ENCODE results near the gene SHROOM4. TPM values are rescaled to one million over a fixed set of nuclear protein-coding genes. Genes with fewer than 3 reads are reported as not detected.

The SHROOM4 gene
- polyA plus RNA-seq, 1 donor from 2014 or later: not detected

DNA sequence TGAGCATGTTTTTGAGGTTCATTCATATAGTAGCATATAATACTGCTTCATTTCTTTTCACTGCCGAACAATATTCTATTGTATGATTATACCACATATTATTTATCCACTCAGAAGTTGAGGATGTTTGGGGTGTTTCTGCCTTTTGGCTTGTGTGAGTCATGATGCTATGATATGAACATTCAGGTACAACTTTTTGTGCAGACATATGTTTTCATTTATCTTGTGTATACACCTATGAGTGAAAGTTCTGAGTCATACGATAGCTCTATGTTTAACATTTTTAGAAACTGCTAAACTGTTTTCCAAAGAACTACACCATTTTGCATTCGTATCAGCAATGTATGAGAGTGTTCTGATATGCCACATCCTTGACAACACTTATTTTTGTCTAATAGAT lies 57.7 kb downstream of the SHROOM4 start:
- H3K27me3 Mint-ChIP-seq: no peaks in the 10 kb centered on the region
- no peak overlapping the region for H3K4me3 Mint-ChIP-seq
- H3K27ac Mint-ChIP-seq: no peak overlapping the region
- H3K9me3 Mint-ChIP-seq: no peaks in the 10 kb centered on the region
- H3K36me3 Mint-ChIP-seq: peaks cover 1% of the 10 kb centered on the region
- H3K4me1 Mint-ChIP-seq: no peaks in the 10 kb centered on the region

DNA sequence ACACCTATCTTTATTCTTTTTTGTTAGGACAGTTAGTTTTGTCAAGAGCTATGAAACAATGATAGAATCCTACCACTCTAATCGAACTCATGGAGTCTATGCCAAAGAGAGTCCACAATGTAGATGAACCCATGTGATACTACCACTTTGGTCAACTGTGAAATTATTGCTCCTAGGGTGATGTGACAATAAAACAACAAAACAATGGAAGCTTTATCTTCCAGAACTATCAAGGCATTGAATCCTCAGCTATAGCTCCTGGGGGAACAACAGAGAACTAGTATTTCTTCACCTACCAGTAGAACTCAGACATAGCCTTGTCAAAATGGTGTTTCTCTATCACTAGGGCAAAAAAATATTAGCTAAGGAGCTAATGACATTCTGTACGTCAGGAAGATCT lies 62.9 kb downstream of the SHROOM4 start:
- H3K9me3 Mint-ChIP-seq: no peaks in the 10 kb centered on the region
- peaks cover 1% of the 10 kb centered on the region for H3K36me3 Mint-ChIP-seq
- no peak overlapping the region for H3K27ac Mint-ChIP-seq
- peaks cover 2% of the 10 kb centered on the region for H3K27me3 Mint-ChIP-seq
- no peaks in the 10 kb centered on the region for H3K4me1 Mint-ChIP-seq
- no peak overlapping the region for H3K4me3 Mint-ChIP-seq

DNA sequence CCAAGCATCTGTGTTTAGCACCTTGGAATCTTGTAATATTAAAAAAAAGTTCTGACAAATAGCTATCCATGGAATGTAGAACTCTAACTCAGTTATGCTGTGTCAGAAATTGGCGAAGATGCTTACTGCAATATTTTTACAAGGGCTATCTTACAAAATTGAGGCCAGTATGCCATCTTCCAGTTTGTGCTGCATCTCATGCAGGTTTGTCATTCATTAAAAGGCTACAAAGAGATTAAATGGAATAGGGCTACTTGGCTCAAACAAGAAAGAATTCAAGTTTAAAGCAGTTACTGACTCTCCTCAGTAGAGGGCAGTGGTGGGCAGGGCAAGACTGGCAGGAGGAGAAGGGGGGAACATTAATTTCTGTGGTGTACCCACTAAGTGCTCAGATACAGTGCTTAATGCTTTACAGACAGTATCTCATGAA lies 66.5 kb downstream of the SHROOM4 start:
- Mint-ChIP-seq H3K36me3 (no peaks in the 10 kb centered on the region), H3K4me3 (no peak overlapping the region), H3K4me1 (no peaks in the 10 kb centered on the region), H3K27me3 (peaks cover 4% of the 10 kb centered on the region), H3K27ac (no peak overlapping the region), H3K9me3 (peaks cover 0 to 4% (median 0%) of the 10 kb centered on the region in 3 donors)

DNA sequence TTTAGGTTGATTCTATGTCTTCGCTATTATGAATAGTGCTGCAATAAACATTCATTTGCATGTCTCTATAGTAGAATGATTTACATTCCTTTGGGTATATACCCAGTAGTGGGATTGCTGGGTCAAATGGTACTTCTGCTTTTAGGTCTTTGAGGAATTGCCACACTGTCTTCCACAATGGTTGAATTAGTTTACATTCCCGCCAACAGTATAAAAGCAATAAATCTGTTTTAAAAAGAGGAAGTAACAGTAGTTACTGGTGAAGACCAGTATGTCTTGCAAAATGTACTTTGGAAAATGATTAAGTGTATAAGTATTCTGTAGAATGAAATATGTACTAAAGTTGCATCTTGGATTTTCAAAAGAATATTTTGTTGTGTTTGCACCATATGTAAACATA lies 77.3 kb downstream of the SHROOM4 start:
- no peaks in the 10 kb centered on the region for H3K36me3 Mint-ChIP-seq
- H3K27me3 Mint-ChIP-seq: peaks cover 5% of the 10 kb centered on the region
- no peaks in the 10 kb centered on the region for H3K4me1 Mint-ChIP-seq
- H3K9me3 Mint-ChIP-seq: peaks cover 0 to 2% (median 0%) of the 10 kb centered on the region in 3 donors
- no peak overlapping the region for H3K27ac Mint-ChIP-seq
- H3K4me3 Mint-ChIP-seq: no peak overlapping the region

DNA sequence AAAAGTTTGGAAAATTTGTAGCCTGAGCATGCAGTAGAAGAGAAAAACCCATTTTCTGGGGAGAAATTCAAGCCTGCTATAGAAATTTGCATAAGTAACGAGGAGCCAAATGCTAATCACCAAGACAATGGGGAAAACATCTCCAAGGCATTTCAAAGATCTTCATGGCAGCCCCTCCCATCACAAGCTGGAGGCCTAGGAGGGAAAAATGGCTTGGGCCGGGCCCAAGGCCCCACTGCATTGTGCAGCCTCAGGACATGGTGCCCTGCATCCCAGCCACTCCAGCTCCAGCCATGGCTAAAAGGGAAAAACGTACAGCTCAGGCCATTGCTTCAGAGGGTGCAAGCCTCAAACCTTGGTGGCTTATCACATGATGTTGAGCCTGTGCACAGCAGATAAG lies 87.7 kb downstream of the SHROOM4 start:
- peaks cover 0 to 2% (median 0%) of the 10 kb centered on the region in 3 donors for H3K9me3 Mint-ChIP-seq
- peaks cover 12% of the 10 kb centered on the region for H3K27me3 Mint-ChIP-seq
- no peak overlapping the region for H3K27ac Mint-ChIP-seq
- H3K4me1 Mint-ChIP-seq: peaks cover 0 to 1% (median 0%) of the 10 kb centered on the region in 3 donors
- no peak overlapping the region for H3K4me3 Mint-ChIP-seq
- H3K36me3 Mint-ChIP-seq: no peaks in the 10 kb centered on the region

DNA sequence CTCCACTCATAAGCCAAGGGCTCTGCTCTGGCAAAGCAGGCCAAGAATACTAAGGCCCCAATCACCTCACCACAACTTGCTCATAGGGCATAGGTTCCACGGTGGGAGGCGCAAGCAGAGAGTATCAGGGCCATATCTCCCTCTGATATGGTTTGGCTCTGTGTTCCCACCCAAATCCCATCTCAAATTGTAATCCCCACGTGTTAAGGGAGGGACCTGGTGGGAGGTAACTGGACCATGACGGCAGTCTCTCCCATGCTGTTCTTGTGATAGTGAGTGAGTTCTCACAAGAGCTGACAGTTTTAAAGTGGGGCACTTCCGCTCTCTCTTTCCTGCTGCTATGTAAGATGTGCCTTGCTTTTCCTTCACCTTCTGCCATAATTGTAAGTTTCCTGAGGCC lies 88.7 kb downstream of the SHROOM4 start:
- H3K27me3 Mint-ChIP-seq: peaks cover 12% of the 10 kb centered on the region
- no peaks in the 10 kb centered on the region for H3K36me3 Mint-ChIP-seq
- no peak overlapping the region for H3K4me3 Mint-ChIP-seq
- H3K4me1 Mint-ChIP-seq: peaks cover 0 to 1% (median 0%) of the 10 kb centered on the region in 3 donors
- peaks cover 0 to 2% (median 0%) of the 10 kb centered on the region in 3 donors for H3K9me3 Mint-ChIP-seq
- H3K27ac Mint-ChIP-seq: no peak overlapping the region

DNA sequence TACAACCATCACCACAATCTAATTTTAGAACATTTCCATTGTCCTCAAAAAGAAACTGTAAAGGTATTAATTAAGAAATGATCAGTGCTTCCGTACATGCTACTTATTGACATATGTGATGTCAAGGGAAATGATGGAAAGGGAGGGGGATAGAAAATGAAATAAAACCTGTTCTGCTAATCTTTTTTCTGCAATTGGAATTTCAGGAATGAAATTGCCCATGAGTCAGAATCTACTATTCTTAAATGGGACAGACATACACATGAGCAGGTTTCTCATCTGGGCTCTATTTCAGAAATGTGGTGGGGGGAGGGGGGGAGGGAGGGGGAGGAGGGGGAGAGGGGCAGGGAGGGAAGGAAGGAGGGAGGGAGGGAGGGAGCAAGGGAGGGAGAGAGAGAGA lies 91.0 kb downstream of the SHROOM4 start:
- H3K9me3 Mint-ChIP-seq: peaks cover 0 to 2% (median 0%) of the 10 kb centered on the region in 3 donors
- no peaks in the 10 kb centered on the region for H3K36me3 Mint-ChIP-seq
- peaks cover 8% of the 10 kb centered on the region for H3K27me3 Mint-ChIP-seq
- no peak overlapping the region for H3K4me3 Mint-ChIP-seq
- H3K4me1 Mint-ChIP-seq: peaks cover 0 to 1% (median 0%) of the 10 kb centered on the region in 3 donors
- H3K27ac Mint-ChIP-seq: no peak overlapping the region

DNA sequence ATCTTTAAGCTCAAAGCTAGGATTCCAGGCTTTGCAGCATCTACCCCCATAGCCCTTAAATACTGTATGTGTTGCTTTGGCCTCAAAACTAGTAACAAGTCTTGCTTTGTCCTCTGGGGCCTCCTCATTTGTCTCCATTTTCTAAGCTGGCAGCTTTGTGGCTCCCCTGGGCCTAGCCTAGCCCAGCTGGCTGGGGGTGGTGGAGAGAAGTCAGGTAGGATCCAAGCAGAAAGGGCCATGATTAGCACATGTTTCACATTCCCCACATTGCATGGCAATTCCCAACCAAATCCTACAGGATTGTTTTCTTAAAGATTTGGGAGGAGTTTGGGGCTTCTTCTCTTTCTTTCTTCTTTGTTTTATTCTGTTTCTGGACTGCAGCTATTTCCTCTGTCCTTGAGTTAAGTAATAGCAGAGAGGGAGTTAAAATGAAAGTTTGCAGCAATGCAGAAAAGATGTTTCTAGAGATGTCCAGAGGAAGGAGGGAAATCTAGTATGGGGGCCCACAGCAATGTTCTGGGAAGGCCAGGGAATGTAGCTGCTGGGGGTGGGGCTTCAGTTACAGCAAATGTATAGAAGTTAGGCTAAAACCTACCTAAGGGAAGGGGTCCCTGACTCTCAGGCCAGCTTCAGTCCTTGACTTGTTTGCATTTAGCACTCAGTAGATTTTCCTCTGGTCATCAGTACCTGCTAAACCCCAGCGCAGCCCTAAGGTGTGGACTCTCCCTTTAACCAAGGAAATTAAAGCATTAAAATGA lies 92.1 kb downstream of the SHROOM4 start:
- Mint-ChIP-seq H3K4me1 (peaks cover 0 to 1% (median 0%) of the 10 kb centered on the region in 3 donors), H3K27ac (no peak overlapping the region), H3K9me3 (no peaks in the 10 kb centered on the region), H3K4me3 (no peak overlapping the region), H3K27me3 (peaks cover 1% of the 10 kb centered on the region), H3K36me3 (no peaks in the 10 kb centered on the region)

DNA sequence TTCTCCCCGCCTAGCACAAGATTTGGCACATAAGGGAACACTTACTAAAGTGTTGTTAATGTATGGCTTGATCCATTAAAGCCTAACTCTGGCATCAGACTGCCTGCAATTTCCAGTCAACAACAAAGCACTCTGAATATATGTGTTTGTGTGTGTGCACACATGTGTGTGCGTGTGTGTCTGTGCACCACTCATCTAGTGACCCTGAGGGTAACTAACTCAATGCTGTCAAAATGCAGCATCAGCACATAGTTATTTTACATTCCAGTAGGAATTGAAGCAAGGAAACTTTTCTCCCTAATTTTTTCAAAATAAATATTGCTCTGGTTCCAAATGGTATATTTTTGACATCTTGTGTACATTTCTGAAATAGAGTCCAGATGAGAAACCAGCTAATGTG lies 94.4 kb downstream of the SHROOM4 start:
- H3K36me3 Mint-ChIP-seq: no peaks in the 10 kb centered on the region
- no peak overlapping the region for H3K4me3 Mint-ChIP-seq
- no peaks in the 10 kb centered on the region for H3K4me1 Mint-ChIP-seq
- peaks cover 1% of the 10 kb centered on the region for H3K27me3 Mint-ChIP-seq
- H3K27ac Mint-ChIP-seq: no peak overlapping the region
- no peaks in the 10 kb centered on the region for H3K9me3 Mint-ChIP-seq

DNA sequence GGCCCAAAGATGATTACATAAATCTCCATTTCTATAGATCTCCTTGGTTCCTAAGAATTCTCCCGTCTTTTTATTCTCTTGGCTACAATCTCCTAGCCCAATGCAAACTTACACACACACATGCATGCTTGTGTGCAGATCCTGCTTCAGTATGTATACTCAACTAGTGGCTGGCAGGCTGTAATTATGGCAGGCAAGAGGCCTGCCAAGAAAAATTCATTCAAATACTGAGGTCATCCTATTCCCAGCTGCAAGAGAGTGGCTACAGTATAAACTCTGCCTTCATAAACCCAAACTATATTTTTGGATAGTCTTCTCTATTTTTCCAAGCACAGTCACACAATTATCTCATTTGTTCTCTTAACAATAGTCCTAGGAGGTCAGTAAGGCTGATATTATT lies 95.2 kb downstream of the SHROOM4 start:
- H3K9me3 Mint-ChIP-seq: no peaks in the 10 kb centered on the region
- H3K36me3 Mint-ChIP-seq: no peaks in the 10 kb centered on the region
- peaks cover 1% of the 10 kb centered on the region for H3K27me3 Mint-ChIP-seq
- H3K27ac Mint-ChIP-seq: no peak overlapping the region
- no peaks in the 10 kb centered on the region for H3K4me1 Mint-ChIP-seq
- no peak overlapping the region for H3K4me3 Mint-ChIP-seq

DNA sequence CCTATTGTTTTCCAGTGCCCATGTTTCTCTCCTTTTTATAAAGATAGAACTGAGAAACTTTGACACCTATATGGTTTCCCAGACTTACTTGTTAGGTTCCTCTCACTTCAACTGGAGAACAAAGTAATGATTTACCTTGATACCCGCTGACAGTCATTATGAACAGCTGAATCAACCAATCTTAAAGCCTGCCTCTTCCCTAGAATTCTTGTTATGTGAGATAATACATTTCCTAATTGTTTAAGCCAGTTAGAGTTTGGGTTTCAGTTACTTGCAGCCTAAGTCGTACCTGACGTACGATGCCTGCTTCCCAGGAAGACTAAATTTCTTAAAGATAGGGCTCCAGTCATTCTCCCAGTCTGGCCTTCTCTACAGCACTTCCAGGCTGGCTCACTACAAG lies 97.3 kb downstream of the SHROOM4 start:
- no peaks in the 10 kb centered on the region for H3K4me1 Mint-ChIP-seq
- no peaks in the 10 kb centered on the region for H3K36me3 Mint-ChIP-seq
- no peak overlapping the region for H3K27ac Mint-ChIP-seq
- H3K9me3 Mint-ChIP-seq: no peaks in the 10 kb centered on the region
- H3K27me3 Mint-ChIP-seq: peaks cover 1% of the 10 kb centered on the region
- H3K4me3 Mint-ChIP-seq: no peak overlapping the region

DNA sequence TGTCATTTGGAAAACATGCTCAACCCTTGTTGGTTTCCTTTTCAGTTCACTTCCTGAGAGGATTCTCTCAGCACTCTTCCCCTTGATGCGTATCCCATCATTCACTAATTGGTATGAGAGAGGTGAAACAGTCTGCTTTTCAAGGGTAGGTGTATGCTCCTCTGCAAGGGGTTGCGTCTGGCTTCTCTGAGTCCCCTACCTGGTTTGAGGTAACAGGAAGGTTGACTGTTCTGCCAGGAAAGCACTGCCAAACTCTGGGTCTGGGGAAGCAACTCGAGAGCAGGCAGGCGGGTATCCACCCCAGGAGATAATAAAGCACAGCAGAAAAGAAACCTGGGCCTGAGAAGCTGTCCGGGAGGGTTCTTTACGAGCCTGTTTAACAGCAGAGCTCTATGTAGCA lies 101.2 kb downstream of the SHROOM4 start:
- no peaks in the 10 kb centered on the region for H3K36me3 Mint-ChIP-seq
- no peak overlapping the region for H3K27ac Mint-ChIP-seq
- H3K4me3 Mint-ChIP-seq: no peak overlapping the region
- H3K27me3 Mint-ChIP-seq: peaks cover 5% of the 10 kb centered on the region
- no peaks in the 10 kb centered on the region for H3K9me3 Mint-ChIP-seq
- H3K4me1 Mint-ChIP-seq: no peaks in the 10 kb centered on the region

DNA sequence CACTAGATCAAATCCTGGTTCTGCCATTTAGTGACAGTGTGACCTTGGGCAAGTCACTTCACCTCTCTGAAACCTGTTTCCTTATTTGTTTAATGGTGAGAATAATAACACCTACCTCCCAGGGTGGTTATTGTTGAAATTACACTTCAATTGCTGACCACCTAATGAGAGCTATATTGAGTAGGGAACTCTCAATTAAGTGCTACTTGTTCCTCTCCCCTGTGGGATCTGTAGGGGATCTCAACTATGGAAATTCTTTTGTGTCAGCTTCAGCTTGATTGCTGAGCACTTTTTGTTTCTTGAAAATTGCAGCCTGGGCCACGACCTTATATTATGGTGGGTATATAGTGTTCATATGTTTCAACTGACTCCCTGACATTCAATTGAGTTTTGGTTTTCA lies 102.1 kb downstream of the SHROOM4 start:
- H3K9me3 Mint-ChIP-seq: no peaks in the 10 kb centered on the region
- H3K4me3 Mint-ChIP-seq: no peak overlapping the region
- no peaks in the 10 kb centered on the region for H3K36me3 Mint-ChIP-seq
- no peaks in the 10 kb centered on the region for H3K4me1 Mint-ChIP-seq
- peaks cover 7% of the 10 kb centered on the region for H3K27me3 Mint-ChIP-seq
- H3K27ac Mint-ChIP-seq: no peak overlapping the region

DNA sequence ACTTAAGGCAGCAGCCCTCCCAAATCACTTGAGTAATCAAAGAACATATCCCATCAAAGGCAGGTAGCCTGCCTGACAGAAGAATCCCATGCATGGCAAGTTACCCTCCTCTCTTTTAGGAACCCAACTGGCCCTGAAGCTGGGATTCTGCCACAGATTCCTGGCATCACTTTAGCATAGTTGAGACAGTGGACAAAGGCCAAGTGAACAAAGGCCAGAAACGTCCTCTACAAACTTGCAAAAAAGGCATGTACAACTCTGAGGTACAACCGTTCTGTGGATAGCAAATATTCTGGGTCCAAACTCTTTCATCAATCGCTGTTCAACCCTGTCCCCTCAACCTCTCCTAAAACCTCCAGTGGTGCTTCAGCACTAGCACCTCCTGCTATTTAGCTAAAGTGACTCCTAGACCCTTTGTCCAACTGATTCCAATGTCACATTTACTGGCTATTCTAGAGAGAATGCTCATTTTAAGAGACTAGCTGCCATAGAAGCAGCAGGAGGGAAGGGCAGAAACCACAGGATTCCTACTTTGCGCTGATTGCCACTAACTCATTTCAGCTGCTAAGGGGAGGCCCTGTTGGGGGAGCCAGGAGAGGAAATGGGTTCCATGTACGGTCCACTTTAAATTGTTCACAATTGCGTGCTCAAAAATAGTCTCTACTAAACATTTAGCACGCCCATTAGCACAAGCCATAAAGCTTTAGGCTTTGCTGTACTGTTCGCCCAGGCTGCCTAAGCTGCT lies 105.9 kb downstream of the SHROOM4 start:
- Mint-ChIP-seq H3K36me3 (no peaks in the 10 kb centered on the region), H3K4me3 (no peak overlapping the region), H3K27me3 (peaks cover 11% of the 10 kb centered on the region), H3K27ac (no peak overlapping the region), H3K4me1 (no peaks in the 10 kb centered on the region), H3K9me3 (no peaks in the 10 kb centered on the region)

DNA sequence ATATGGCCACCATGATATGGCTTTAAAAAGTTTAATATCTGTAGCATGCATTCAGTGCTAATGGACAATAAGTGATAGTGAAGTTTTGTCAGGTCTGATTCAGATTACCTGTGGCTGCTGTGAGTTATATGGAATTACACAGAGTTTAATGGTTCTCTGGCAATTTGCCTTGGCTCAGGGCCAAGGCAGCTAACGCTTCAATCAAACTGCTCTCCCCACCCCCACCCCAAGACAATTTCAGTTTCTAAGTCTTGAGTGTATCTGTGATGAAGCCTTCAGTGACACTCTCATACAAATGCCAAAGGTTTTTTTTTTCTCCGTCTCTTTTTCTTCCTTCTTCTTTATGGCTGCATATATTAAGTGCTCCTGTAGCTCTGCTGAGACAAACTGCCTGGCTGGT lies 106.6 kb downstream of the SHROOM4 start:
- Mint-ChIP-seq H3K36me3 (no peaks in the 10 kb centered on the region), H3K27me3 (peaks cover 11% of the 10 kb centered on the region), H3K27ac (no peak overlapping the region), H3K4me3 (no peak overlapping the region), H3K4me1 (no peaks in the 10 kb centered on the region), H3K9me3 (no peaks in the 10 kb centered on the region)

DNA sequence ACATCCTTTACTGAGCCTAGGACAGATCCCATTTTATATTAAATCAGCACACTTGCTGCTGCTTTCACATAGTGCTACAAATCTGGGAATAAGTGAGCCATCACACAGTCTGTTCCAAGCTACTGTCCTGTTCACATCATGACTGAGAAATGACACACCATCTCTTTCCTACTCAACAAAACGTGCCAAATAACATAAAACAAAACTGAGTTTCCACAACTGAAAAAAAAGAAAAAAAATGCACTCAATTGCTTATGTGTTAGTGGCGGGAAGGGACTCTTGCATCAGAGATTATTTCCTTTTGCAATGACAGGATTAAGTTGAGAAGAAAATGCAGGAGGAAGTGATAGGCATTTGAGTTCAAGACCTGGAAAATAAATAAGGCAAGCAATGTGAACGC lies 109.0 kb downstream of the SHROOM4 start:
- no peaks in the 10 kb centered on the region for H3K36me3 Mint-ChIP-seq
- H3K4me3 Mint-ChIP-seq: no peak overlapping the region
- H3K27me3 Mint-ChIP-seq: peaks cover 13% of the 10 kb centered on the region
- H3K4me1 Mint-ChIP-seq: no peaks in the 10 kb centered on the region
- no peak overlapping the region for H3K27ac Mint-ChIP-seq
- no peaks in the 10 kb centered on the region for H3K9me3 Mint-ChIP-seq

Data from IgD-negative memory B cell (primary cell).